Effector memory CD4-positive, alpha-beta T cell (primary cell): ENCODE measurements around the gene EWSR1.

Source experiments
- DNase-seq, 3 donors: peaks; one replicate each; pipeline ENCODE4 v3.0.0-alpha.2; 2020
- H3K27ac ChIP-seq: 2 replicates; pipeline ENCODE4 v1.7.0; 2013; ENCODE audit warnings: mild to moderate bottlenecking, low read length, moderate library complexity; ENCODE audit not compliant: insufficient read depth, poor library complexity, severe bottlenecking
- H3K27me3 ChIP-seq: replicated peaks from 2 replicates; pipeline ENCODE4 v1.7.0; 2013; ENCODE audit warnings: mild to moderate bottlenecking, low read length; ENCODE audit not compliant: insufficient read depth, control insufficient read depth, poor library complexity, severe bottlenecking
- H3K36me3 ChIP-seq: 2 replicates; pipeline ENCODE4 v1.7.0; 2013; ENCODE audit warnings: mild to moderate bottlenecking, low read length, moderate library complexity; ENCODE audit not compliant: control insufficient read depth, insufficient read depth
- H3K4me1 ChIP-seq: 2 replicates; pipeline ENCODE4 v1.7.0; 2013; ENCODE audit warnings: low read length, mild to moderate bottlenecking; ENCODE audit not compliant: control insufficient read depth, insufficient read depth, poor library complexity, severe bottlenecking
- H3K4me3 ChIP-seq: 2 replicates; pipeline ENCODE4 v1.7.0; 2013; ENCODE audit warnings: low read length, low read depth, mild to moderate bottlenecking; ENCODE audit not compliant: insufficient read depth, poor library complexity, severe bottlenecking
- H3K9me3 ChIP-seq: 2 replicates; pipeline ENCODE4 v1.7.0; 2013; ENCODE audit warnings: mild to moderate bottlenecking, low read length, moderate library complexity; ENCODE audit not compliant: control insufficient read depth

Gene EWSR1

DNA sequence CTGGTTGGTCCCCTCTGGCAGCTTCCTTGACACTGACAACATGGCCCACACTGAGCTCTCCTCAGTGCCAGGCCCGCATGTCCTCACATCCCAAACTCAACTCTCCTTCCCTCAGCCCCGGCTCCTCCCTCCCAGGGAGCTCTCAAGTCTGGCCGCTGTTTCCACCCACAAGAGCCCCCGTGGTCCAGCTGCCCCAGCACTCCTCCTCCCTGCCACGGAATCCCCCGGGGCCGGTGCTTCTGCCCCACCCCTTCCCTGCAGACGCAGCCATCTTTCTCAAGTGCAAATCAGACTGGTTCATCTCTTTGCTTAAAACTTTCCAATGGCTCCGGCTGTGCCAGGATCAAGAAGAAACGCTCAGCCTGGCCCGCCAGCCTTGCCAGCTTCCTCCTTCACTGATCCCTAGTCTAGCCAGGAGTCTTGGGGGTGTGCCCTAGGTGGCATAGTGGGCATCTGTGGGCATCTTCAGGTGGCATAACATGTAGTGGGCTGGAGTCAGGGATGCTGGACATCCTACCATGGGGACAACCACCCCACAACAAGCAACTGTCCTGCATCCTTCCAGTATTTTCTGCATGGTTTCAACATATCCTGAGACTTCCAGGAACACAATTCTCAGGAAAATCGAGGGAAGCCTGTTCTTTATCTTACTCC lies 69.7 kb downstream of the EWSR1 start:
- H3K36me3 ChIP-seq = peaks cover 81% of the 10 kb centered on the region
- no peak for DNase-seq
- H3K27ac ChIP-seq = no peak overlapping the region
- H3K27me3 ChIP-seq = no peaks in the 10 kb centered on the region
- H3K4me3 ChIP-seq = no peak overlapping the region
- H3K4me1 ChIP-seq = no peaks in the 10 kb centered on the region
- no peaks in the 10 kb centered on the region for H3K9me3 ChIP-seq

DNA sequence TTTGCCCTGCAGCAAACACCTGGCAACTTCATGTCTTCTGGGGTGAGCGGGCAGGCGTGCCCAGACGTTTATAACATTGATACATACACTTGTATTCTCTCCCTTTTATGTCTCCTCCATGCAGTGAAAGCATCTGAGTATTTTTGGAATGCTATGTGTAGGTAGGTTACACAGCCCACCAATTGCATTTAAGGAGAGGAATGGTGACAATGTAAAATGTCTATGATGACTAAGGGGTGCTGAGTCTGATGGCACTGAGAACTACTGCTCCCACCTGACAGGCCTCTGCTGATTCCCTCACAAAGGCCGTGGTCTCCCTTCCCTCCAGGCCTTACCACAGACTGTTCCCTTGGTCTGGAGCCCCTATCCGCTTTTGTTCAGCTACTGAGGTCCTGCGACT lies 70.3 kb downstream of the EWSR1 start:
- DNase-seq = no peak
- Histone ChIP-seq H3K36me3 (peaks cover 87% of the 10 kb centered on the region), H3K4me1 (no peaks in the 10 kb centered on the region), H3K4me3 (no peak overlapping the region), H3K27me3 (no peaks in the 10 kb centered on the region), H3K27ac (no peak overlapping the region), H3K9me3 (no peaks in the 10 kb centered on the region)

DNA sequence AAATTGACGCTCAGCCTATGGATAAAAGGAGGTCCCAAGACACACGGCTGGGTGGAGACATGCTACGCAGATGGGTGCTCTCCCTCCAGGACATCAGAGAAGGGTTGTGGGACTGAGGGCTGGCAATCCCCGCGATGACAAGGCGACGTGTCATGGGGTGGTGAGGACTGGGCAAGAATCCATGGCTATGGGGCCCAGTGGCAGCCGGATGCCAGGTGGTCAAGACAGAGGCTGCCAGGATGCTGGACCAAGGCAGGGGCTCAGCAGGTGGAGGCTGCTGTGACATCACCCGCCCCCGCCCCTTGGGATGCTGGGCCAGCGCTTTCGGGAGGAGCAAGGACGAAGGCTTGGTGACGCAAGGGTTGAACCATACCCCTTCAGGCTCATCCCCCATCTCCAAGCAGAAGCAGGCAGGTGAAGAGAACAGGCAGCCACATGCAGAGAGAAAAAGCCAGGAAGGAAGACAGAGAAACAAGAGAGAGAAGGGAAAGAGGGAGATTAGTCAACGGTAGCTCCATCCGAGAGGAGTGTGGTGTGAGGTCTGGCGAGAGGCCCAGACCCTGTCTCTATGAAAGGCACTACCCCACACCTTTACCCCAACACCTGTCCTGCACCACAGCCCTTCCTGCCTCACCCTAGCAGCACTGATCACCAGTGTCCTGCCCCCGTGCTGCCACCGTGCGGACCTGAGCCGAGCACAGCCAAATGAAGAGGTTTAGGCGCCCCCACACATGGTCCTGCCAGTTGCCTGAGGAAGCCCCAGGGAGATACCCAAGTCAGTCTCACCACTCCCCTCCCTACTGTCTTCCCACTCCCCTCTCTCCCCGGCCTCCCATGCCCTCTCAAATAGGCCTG lies 71.5 kb downstream of the EWSR1 start:
- no peak for DNase-seq
- Histone ChIP-seq H3K36me3 (peaks cover 89% of the 10 kb centered on the region), H3K4me1 (no peaks in the 10 kb centered on the region), H3K4me3 (no peak overlapping the region), H3K9me3 (no peaks in the 10 kb centered on the region), H3K27me3 (no peaks in the 10 kb centered on the region), H3K27ac (no peak overlapping the region)

DNA sequence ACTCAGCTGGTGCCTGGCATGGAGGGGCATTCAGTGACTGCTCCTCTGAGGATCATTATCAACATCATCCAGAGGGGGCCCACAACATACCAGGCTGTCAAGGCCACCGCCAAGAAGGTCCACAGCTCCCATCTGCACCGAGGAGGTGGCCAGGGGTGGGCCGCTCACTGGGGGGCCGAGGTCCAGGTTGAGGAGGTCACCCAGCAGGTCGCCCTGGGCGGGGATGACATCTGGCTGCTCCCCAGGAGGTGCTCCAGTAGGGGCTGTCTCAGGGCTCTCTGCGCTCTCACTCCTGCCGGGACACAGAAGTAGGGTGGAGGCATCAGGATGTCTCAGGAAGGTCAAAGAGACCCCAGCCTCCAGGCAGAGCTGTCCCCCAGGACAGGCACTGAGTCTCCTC lies 72.5 kb downstream of the EWSR1 start:
- Histone ChIP-seq H3K36me3 (peaks cover 80% of the 10 kb centered on the region), H3K27ac (no peak overlapping the region), H3K27me3 (no peaks in the 10 kb centered on the region), H3K4me1 (no peaks in the 10 kb centered on the region), H3K4me3 (no peak overlapping the region), H3K9me3 (no peaks in the 10 kb centered on the region)
- no peak for DNase-seq

DNA sequence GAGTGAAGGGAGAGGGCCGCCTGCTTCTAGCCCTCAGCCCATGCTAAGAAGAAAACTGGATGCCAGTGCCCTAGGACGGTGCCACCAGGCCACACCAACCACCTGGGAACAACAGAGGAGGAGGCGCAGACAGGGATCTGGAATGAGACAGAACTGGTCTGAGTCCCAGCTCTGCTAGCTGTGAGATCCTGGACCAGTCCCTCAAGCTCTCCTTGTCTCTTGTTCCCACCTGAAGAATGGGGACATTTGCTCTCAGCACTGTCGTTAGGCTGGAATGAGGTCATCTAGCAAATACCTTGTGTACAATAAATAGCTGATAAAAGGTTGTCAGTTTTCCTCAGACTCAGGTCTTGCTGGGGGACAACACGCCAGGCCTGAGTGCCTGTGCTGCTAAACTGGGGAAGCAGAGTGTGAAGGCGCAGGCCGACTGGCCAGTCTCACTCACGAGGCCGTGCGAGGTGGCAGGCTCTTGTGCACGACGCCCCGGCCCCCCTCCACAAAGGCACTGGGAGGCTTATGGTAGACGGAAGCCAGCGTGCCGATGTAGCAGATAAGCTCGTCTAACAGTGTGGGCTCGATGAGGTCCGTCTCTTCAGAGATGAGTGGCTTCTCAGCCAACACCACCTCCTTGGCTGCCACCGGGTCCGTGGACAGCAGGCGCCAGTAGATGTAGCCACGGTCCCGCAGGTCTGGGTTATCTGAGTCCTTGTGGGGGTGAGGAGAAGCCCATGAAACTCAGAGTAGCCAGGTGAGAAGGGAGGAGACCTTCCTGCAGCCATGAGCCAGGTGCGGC lies 73.2 kb downstream of the EWSR1 start:
- no peaks in the 10 kb centered on the region for H3K4me1 ChIP-seq
- no peak for DNase-seq
- H3K27me3 ChIP-seq = no peaks in the 10 kb centered on the region
- no peaks in the 10 kb centered on the region for H3K9me3 ChIP-seq
- peaks cover 79% of the 10 kb centered on the region for H3K36me3 ChIP-seq
- no peak overlapping the region for H3K27ac ChIP-seq
- H3K4me3 ChIP-seq = no peak overlapping the region

DNA sequence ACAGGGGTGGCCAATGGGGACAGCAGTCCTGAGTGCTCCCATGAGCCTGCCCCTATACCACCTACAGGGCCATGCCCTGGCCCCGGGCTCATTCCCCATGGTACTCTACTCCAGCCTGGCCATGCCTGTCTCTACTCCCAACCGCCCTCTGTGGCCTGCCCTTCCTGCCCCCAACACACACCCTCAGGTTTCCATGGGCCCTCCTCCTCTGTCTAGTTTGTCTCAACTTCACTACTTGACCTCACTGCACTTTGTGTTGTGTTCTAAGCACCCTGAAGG lies 73.7 kb downstream of the EWSR1 start:
- no peak for DNase-seq
- Histone ChIP-seq H3K4me1 (no peaks in the 10 kb centered on the region), H3K36me3 (peaks cover 81% of the 10 kb centered on the region), H3K9me3 (no peaks in the 10 kb centered on the region), H3K4me3 (no peak overlapping the region), H3K27ac (no peak overlapping the region), H3K27me3 (no peaks in the 10 kb centered on the region)

DNA sequence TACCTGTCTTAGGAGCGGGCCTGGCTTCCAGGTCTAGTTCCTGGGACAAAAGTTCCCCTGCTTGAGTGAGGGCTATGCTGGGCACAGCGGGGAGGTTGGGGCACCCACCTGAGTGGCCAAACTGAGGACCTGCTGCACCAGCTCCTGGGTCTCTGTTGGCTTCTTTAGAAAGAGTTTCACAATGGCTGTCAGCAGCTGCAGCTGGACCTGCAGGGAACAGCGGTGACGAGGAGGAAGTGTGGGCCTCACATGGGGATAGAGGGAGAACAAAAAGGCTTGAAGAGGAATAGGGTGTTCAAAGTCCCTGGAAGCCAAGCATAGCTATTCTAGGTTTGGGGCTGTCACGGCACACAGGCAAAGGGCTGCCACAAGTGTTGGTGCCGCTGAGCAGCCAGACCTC lies 74.1 kb downstream of the EWSR1 start:
- H3K27ac ChIP-seq = no peak overlapping the region
- no peak for DNase-seq
- H3K9me3 ChIP-seq = no peaks in the 10 kb centered on the region
- peaks cover 81% of the 10 kb centered on the region for H3K36me3 ChIP-seq
- no peaks in the 10 kb centered on the region for H3K27me3 ChIP-seq
- no peaks in the 10 kb centered on the region for H3K4me1 ChIP-seq
- H3K4me3 ChIP-seq = no peak overlapping the region

DNA sequence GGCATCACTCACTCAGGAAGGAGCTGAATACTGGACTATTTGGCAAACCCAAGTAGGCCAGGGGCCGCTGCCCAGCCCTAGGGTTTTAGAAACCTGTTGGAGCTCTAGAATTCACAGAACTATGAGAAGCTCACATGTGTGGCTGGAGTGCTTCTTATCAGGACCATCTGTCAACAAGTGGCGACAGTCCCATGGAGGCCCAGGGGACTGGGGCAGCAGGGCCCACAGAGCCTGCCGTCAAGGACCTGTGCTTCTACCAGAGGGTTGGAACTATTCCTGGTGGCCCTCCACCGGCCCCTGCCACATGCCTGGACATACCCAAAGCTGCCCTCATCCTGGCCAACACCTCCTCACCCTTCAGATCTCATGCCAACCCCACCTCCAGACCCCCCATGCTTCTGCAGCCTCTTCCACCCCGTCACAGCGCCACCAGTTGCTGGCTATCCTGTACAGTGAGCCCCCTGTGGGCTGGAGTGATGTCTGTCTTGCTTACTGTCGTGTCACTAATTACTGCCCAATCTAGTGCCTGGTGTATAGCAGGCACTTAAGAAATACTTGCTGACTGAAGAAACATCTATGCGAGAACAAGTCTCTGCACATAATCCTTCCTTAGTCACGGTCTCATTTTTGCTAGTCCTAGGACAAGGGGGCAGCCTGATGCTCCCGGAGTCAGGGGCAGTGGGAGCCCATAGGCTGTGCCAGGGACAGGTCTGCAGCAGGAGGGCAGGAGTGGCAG lies 74.7 kb downstream of the EWSR1 start:
- Histone ChIP-seq H3K27me3 (no peaks in the 10 kb centered on the region), H3K4me3 (no peak overlapping the region), H3K4me1 (no peaks in the 10 kb centered on the region), H3K36me3 (peaks cover 82% of the 10 kb centered on the region), H3K27ac (no peak overlapping the region), H3K9me3 (no peaks in the 10 kb centered on the region)
- no peak for DNase-seq

DNA sequence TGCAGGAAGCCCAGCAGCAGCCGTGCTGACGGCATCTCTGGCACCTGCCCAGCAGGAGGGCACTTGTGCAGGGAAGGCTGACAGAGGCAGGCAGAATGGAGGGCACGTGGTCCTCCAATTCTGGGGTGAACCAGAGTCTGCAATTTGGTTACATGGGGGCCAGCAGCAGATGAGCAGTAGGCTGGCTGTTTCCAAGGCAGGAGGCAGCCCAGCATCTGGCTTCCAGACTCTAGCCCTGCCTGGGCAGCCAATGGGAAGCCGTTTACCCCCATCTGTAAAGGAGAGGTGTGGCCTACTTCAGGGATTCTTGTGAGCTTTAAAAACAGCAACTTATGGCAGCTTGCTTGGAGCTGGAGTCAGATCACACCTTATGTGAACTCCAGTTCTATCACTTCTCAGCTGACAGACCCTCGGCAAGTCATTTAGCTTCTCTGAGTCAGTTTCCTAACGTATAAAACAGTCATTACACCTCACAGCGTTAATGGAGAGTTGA lies 75.3 kb downstream of the EWSR1 start:
- DNase-seq = no peak
- H3K27ac ChIP-seq = no peak overlapping the region
- no peaks in the 10 kb centered on the region for H3K9me3 ChIP-seq
- H3K4me3 ChIP-seq = no peak overlapping the region
- peaks cover 78% of the 10 kb centered on the region for H3K36me3 ChIP-seq
- H3K4me1 ChIP-seq = no peaks in the 10 kb centered on the region
- H3K27me3 ChIP-seq = no peaks in the 10 kb centered on the region
